K562 (cell line): ENCODE data around the gene U2AF1L4. TPM values are rescaled to one million over a fixed set of nuclear protein-coding genes. Genes with fewer than 3 reads are reported as not detected.

Experiments used
- CTBP1 ChIP-seq: fragments of 450-650 bp; IDR thresholded peaks from 2 replicates; pipeline ENCODE4 v1.6.1; 2016; ENCODE audit warnings: borderline replicate concordance
- ELF4 ChIP-seq: fragments of 450-650 bp; formaldehyde crosslinking; IDR thresholded peaks from 2 replicates; pipeline ENCODE4 v1.4.0; 2022; ENCODE audit warnings: missing genetic modification characterization
- FIP1L1 ChIP-seq: fragments of 200-400 bp; formaldehyde crosslinking; IDR thresholded peaks from 2 replicates; pipeline ENCODE4 v1.6.1; 2018; ENCODE audit warnings: mild to moderate bottlenecking, low read depth, low read length; ENCODE audit not compliant: poor library complexity, severe bottlenecking
- FOXK1 ChIP-seq: sonication (generic); formaldehyde crosslinking; IDR thresholded peaks from 2 replicates; pipeline ENCODE4 v1.8.0; 2022; ENCODE audit warnings: missing genetic modification reagents, mild to moderate bottlenecking, borderline replicate concordance
- KLF1 ChIP-seq: fragments of 450-650 bp; IDR thresholded peaks from 2 replicates; pipeline ENCODE4 v1.6.1; 2016; ENCODE audit warnings: missing genetic modification characterization, missing compliant biosample characterization
- RB1 ChIP-seq: fragments of 450-650 bp; IDR thresholded peaks from 2 replicates; pipeline ENCODE4 v1.6.1; 2017; ENCODE audit warnings: low read depth, mild to moderate bottlenecking
- RBFOX2 ChIP-seq: fragments of 200-400 bp; formaldehyde crosslinking; IDR thresholded peaks from 2 replicates; pipeline ENCODE4 v1.6.1; 2017; ENCODE audit warnings: low read depth, mild to moderate bottlenecking, low read length, moderate library complexity
- RBM34 ChIP-seq: fragments of 200-400 bp; formaldehyde crosslinking; IDR thresholded peaks from 2 replicates; pipeline ENCODE4 v1.6.1; 2018; ENCODE audit warnings: low read length, borderline replicate concordance; ENCODE audit not compliant: insufficient read depth
- RCOR1 ChIP-seq, 2 experiments: IDR thresholded peaks; 2 replicates each; pipeline ENCODE4 v1.6.1; 2012; ENCODE audit warnings: low read depth in 2 of 2, low read length in 2 of 2, borderline replicate concordance in 1 of 2, improper control_type of control experiment in 1 of 2
- RFX1 ChIP-seq: fragments of 450-650 bp; IDR thresholded peaks from 2 replicates; pipeline ENCODE4 v1.6.1; 2016; ENCODE audit warnings: mild to moderate bottlenecking, moderate library complexity
- TCF3 ChIP-seq: sonication (generic); formaldehyde crosslinking; IDR thresholded peaks from 2 replicates; pipeline ENCODE4 v1.4.0; 2020; ENCODE audit warnings: mild to moderate bottlenecking, missing genetic modification reagents
- ZFP1 ChIP-seq: fragments of 450-650 bp; formaldehyde crosslinking; IDR thresholded peaks from 2 replicates; pipeline ENCODE4 v1.4.0; 2020; ENCODE audit warnings: mild to moderate bottlenecking, mixed read lengths
- ZNF124 ChIP-seq: sonication (generic); formaldehyde crosslinking; IDR thresholded peaks from 2 replicates; pipeline ENCODE4 v1.8.1; 2022; ENCODE audit warnings: missing genetic modification reagents
- ZNF217 ChIP-seq: sonication (generic); formaldehyde crosslinking; IDR thresholded peaks from 2 replicates; pipeline ENCODE4 v1.8.0; 2022; ENCODE audit warnings: mild to moderate bottlenecking, missing genetic modification reagents
- ZNF699 ChIP-seq: fragments of 250-450 bp; sonication (Bioruptor Pico); IDR thresholded peaks from 2 replicates; pipeline ENCODE4 v1.8.0; 2021; ENCODE audit warnings: mild to moderate bottlenecking, moderate library complexity; ENCODE audit not compliant: insufficient replicate concordance
- polyA plus RNA-seq, 8 experiments: library from polyadenylated mRNA; depleted of rRNA in 4 of 8; stranded (reverse) in 5 of 8; unstranded in 3 of 8; fragments of >200 nt; fragmentation: Nextera tagmentation in 2 of 8; fragmentation: Illumina TruSeq in 1 of 8; extraction: Ambion mirVana in 2 of 8; extraction: Trizol in 1 of 8; gene quantifications; 2 replicates each; pipeline versions ENCODE4 v1.2.1 to v1.2.3, GENCODE V29; 2011 to 2014; ENCODE audit warnings: inconsistent platforms in 1 of 8, missing spikeins in 1 of 8
- total RNA-seq, 7 experiments: library from RNA; depleted of rRNA in 6 of 7; stranded (reverse); fragments of >200 nt in 6 of 7; fragmentation: Illumina TruSeq in 2 of 7; extraction: Trizol in 2 of 7; gene quantifications; 2 replicates each; pipeline versions ENCODE4 v1.2.1 to v1.2.3, GENCODE V29; 2011 to 2021; ENCODE audit warnings: low replicate concordance in 1 of 7
- TF ChIP-seq, protein P1 (sequence below): fragments of 450-650 bp; IDR thresholded peaks from 2 replicates; pipeline ENCODE4 v1.6.1; 2017; ENCODE audit warnings: antibody characterized with exemption
- TF ChIP-seq, protein P2 (sequence below): fragments of 250-450 bp; sonication (Bioruptor Pico); IDR thresholded peaks from 2 replicates; pipeline ENCODE4 v1.8.0; 2021; ENCODE audit warnings: moderate library complexity, mild to moderate bottlenecking, inconsistent platforms
- TF ChIP-seq, protein P3 (sequence below), 2 experiments: IDR thresholded peaks; 2 replicates each; pipeline ENCODE4 v1.6.1; 2011; ENCODE audit warnings: borderline replicate concordance in 1 of 2, control low read depth in 1 of 2, low read depth in 1 of 2, low read length in 1 of 2, mild to moderate bottlenecking in 1 of 2, mixed read lengths in 1 of 2, moderate library complexity in 1 of 2; ENCODE audit not compliant: insufficient read depth in 1 of 2, insufficient read length in 1 of 2, poor library complexity in 1 of 2, severe bottlenecking in 1 of 2; ENCODE audit errors: extremely low read depth in 1 of 2
- TF ChIP-seq, protein P4 (sequence below): fragments of 200-800 bp; sonication (Bioruptor generic); IDR thresholded peaks from 2 replicates; pipeline ENCODE4 v1.6.1; 2017; ENCODE audit warnings: missing genetic modification characterization, missing compliant biosample characterization
- TF ChIP-seq, protein P5 (sequence below): sonication (generic); formaldehyde crosslinking; IDR thresholded peaks from 2 replicates; pipeline ENCODE4 v1.8.0; 2022; ENCODE audit warnings: mild to moderate bottlenecking, missing genetic modification reagents, borderline replicate concordance

The U2AF1L4 gene
- total and polyA plus RNA-seq, 9 of the 15 experiments (the other 6 are each of a cell fraction or from before 2014, with no cell fraction given) = 8.4 to 19.5 (median 12.6) TPM

DNA sequence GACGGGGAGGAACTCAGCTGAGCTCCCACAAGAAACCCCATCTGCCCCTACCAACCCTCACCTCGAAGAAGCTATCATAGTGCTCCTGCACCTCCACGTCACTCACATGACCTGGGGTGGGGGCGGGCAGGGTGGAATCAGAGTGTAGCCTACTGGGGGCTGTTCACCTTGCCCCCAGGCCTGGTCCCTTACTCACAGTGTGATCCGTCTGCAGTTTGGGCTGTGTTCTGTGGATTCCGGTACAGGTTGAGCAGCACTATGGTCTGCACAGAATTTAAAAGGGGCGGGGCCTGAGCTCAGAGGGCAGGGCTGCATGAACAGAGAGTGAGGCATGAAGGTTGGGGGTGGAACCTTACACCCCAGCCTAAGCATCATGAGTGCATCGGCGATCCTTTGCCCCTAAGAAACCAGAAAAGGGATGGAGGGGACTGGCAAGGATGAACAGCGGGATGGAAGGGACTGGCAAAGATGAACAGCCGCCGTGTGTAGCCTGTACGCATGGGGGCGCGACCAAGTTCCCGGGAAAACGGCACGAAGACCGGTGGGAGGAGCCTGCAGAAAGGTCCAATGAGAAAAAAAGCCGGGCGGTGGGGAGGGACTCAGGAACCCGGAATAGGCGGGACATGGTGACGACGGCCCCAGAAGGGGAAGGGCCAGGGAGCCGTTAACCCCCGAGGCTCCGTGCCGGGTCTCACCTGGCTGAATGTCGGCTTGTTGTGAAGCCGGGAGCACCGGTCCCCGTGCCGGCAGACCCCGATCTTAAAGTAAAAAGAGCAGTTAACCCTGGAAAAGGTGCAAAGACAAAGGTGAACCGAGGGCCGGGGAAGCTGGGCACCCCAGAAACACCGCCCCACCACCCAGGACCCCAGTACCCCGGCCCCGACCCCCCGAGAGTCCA is 539 bp downstream of the U2AF1L4 start (continued):
- TF ChIP-seq RB1 (peak; percentile 52; the same call in 1 of the 2 replicates), FIP1L1 (no peak), RCOR1 (IDR thresholded peaks at IDR 0.05; ENCODE audit: borderline replicate concordance in 1 of 2, low read depth in 2 of 2, low read length in 2 of 2) (no peak; a peak in 1 of 4 replicates), RFX1 (no peak), KLF1 (no peak), ZNF124 (no peak), ZNF699 (CRISPR knock-in tag) (no peak), ZNF217 (CRISPR knock-in tag) (no peak), FOXK1 (CRISPR knock-in tag) (0 out of 2 replicates have a peak, but pooled peaks have one; percentile 9), TCF3 (CRISPR knock-in tag) (no peak), RBFOX2 (peak; percentile 86), CTBP1 (0 out of 2 replicates have a peak, but pooled peaks have one; percentile 12), RBM34 (no peak), ELF4 (peak; percentile 39; the same call in 1 of the 2 replicates), ZFP1 (CRISPR knock-in tag) (no peak)
- TF ChIP-seq, protein P1, sequence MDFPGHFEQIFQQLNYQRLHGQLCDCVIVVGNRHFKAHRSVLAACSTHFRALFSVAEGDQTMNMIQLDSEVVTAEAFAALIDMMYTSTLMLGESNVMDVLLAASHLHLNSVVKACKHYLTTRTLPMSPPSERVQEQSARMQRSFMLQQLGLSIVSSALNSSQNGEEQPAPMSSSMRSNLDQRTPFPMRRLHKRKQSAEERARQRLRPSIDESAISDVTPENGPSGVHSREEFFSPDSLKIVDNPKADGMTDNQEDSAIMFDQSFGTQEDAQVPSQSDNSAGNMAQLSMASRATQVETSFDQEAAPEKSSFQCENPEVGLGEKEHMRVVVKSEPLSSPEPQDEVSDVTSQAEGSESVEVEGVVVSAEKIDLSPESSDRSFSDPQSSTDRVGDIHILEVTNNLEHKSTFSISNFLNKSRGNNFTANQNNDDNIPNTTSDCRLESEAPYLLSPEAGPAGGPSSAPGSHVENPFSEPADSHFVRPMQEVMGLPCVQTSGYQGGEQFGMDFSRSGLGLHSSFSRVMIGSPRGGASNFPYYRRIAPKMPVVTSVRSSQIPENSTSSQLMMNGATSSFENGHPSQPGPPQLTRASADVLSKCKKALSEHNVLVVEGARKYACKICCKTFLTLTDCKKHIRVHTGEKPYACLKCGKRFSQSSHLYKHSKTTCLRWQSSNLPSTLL = no peak
- TF ChIP-seq, protein P2, sequence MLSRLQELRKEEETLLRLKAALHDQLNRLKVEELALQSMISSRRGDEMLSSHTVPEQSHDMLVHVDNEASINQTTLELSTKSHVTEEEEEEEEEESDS (CRISPR knock-in tag) = no peak
- TF ChIP-seq, protein P3, sequence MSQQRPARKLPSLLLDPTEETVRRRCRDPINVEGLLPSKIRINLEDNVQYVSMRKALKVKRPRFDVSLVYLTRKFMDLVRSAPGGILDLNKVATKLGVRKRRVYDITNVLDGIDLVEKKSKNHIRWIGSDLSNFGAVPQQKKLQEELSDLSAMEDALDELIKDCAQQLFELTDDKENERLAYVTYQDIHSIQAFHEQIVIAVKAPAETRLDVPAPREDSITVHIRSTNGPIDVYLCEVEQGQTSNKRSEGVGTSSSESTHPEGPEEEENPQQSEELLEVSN (IDR thresholded peaks at IDR 0.05; ENCODE audit: borderline replicate concordance in 1 of 2, extremely low read depth in 1 of 2, insufficient read depth in 1 of 2, insufficient read length in 1 of 2, low read depth in 1 of 2, low read length in 1 of 2, poor library complexity in 1 of 2, severe bottlenecking in 1 of 2) = peak; percentile 67 to 78
- TF ChIP-seq, protein P4, sequence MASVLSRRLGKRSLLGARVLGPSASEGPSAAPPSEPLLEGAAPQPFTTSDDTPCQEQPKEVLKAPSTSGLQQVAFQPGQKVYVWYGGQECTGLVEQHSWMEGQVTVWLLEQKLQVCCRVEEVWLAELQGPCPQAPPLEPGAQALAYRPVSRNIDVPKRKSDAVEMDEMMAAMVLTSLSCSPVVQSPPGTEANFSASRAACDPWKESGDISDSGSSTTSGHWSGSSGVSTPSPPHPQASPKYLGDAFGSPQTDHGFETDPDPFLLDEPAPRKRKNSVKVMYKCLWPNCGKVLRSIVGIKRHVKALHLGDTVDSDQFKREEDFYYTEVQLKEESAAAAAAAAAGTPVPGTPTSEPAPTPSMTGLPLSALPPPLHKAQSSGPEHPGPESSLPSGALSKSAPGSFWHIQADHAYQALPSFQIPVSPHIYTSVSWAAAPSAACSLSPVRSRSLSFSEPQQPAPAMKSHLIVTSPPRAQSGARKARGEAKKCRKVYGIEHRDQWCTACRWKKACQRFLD (CRISPR knock-in tag) = no peak
- TF ChIP-seq, protein P5, sequence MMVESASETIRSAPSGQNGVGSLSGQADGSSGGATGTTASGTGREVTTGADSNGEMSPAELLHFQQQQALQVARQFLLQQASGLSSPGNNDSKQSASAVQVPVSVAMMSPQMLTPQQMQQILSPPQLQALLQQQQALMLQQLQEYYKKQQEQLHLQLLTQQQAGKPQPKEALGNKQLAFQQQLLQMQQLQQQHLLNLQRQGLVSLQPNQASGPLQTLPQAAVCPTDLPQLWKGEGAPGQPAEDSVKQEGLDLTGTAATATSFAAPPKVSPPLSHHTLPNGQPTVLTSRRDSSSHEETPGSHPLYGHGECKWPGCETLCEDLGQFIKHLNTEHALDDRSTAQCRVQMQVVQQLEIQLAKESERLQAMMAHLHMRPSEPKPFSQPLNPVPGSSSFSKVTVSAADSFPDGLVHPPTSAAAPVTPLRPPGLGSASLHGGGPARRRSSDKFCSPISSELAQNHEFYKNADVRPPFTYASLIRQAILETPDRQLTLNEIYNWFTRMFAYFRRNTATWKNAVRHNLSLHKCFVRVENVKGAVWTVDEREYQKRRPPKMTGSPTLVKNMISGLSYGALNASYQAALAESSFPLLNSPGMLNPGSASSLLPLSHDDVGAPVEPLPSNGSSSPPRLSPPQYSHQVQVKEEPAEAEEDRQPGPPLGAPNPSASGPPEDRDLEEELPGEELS (CRISPR knock-in tag) = no peak
